ENCODE measurements around the gene OR2G6. TPM values are rescaled to one million over a fixed set of nuclear protein-coding genes. Genes with fewer than 3 reads are reported as not detected.
"Not testable (repeated sequence)": the region's sequence is repeated elsewhere in the genome, so short reads cannot be mapped to it uniquely, and the experiment has no call there.

Gene OR2G6
- 2.2 TPM for total RNA-seq (ENCODE audit: insufficient read depth, low replicate concordance)

GRCh38 chr1:248507773-248508172, at the start of gene OR2G6:
TSS of gene OR2G6 (plus strand) at chr1:248508073. CDS start at chr1:248521647, 13,574 bp downstream.
- DNase-seq (ENCODE audit: low spot score) = not testable (repeated sequence)

DNA sequence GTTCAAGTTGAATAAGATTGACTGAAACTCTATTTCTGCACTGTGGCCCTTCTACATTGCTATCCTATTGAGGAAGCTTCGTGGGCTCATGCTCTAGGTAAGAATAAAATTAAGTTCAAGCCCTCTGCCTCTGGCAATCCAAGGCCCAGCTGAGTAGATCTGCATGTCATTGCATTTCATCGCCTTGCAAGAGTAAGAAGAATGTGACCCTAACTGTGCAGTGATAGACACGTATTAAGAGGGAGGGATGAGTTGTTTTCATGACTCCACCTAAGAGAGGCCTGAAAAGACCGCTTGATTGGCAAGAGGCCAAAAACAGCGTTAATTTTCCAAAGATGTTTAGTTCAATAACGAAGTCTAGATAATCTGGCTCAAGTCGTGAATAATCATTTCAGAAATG, 48.8 kb upstream of the OR2G6 start:
- not testable (repeated sequence) for DNase-seq (ENCODE audit: low spot score)

DNA sequence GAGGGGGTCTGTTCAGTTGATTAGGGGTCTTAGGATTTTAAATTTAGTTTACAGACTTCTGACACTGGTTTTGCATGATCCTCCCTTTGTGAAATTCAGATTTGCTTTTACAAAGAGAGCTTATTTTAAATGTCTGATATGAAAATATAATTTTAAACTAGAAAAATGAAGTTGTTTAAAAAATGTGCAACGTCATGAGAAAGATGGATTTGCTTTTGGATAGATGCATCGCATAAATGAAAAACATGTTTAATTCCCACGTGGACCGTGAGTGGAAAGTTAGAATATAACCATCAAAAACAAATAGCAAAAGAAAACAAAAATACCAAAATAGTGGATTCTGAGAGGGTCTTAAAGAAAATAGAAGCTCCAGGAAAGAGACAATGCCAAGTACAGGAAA, 36.7 kb upstream of the OR2G6 start:
- no peak for DNase-seq (ENCODE audit: low spot score)

DNA sequence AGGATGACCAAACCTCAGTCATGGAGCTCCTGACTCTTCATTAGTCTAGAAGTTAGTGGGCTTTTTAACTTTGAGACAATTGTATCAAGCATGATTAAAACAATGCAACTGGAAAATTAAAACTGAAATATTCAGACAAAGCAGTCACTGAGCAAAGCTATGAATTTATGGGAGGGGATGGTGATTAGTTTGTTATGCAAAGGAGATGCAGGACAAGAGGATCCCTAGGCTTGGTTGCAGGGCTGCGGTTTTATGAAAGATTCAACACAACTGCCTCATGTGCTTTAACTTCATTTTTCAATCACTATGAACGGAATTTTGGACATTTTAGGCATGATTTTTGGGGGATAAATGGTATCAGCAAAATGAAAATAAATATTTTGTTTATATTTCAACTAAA, 35.8 kb upstream of the OR2G6 start:
- DNase-seq (ENCODE audit: low spot score) = not testable (repeated sequence)

DNA sequence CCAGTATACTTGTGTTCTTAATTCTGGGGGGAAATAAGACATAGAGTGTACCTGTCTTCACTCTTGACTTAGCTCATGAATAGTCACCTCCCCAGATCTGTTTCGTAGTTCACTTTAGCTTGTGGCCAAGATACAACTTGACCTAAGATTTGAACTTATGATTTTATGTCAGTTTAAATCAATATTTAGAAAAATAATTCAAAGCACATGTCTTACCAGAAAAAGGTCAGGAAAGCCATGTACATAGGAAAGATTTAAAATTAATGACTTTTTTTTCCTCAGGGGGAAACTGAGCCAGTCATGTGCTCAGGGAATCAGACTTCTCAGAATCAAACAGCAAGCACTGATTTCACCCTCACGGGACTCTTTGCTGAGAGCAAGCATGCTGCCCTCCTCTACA, 34.8 kb upstream of the OR2G6 start, which contains the start of gene OR2T3:
Gene OR2T3 (plus strand): TSS at position 301 of the 400 bp plus-strand sequence. CDS start 0 bp downstream, at position 301.
- not testable (repeated sequence) for DNase-seq (ENCODE audit: low spot score)

DNA sequence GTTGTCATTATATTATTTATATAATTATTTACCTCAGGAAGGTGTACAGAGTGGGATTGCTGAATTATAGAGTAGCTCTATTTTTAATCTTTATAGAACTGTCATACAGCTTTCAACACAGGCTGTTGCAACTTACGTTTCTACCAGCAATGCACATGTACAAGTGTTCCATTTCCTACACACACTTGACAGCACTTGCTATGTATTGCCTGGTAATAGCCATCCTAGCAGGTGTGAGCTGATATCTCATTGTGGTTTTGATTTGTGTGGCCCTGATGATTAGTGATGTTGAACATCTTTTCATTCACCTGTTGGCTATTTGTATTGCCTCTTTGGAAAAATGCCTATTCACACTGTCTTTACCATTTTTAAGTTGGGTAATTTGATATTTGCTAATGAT, 32.2 kb upstream of the OR2G6 start:
- DNase-seq (ENCODE audit: low spot score) = not testable (repeated sequence)

DNA sequence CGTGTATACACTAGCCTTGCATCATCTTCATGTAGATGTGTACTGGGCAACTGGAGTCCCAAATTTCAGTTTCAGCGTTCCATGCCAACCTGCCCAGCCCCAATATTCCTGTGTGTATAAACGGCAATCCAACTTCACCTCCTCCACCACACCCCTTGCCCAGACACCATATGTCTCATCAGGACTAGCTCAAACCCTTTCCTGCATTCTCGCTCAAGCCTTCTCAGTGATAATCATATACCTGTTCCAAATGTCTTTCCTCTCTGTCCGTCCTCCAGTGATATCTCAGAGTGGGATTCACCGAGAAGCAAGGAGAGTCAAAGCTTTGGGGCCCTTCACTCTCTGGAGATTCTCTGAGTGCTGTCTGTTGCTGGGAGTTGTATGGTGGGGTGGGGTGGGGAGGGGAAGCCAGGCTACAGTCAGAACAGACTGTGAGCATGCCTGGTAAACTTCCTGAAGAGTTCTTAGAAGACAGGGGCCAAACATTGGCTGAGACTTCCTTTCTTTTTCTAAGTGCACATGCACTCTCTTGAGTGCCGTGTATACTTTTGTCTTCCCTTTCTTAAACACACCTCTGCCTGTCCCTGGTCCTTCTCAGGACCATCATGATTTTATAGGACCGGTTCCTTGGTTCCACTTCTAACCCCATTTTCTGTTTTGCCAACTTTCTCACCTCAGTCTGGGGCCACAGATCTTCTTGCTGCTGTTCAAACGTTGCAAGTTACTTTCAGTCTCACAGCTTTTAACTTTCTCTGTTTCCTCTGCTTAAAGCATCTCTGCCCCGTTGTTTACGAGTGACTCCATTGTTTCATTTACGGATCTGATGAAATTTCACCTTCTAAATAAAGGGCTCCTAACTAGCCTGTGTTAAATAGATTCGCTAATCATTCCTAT, 25.9 kb upstream of the OR2G6 start:
- DNase-seq (ENCODE audit: low spot score) = not testable (repeated sequence)

DNA sequence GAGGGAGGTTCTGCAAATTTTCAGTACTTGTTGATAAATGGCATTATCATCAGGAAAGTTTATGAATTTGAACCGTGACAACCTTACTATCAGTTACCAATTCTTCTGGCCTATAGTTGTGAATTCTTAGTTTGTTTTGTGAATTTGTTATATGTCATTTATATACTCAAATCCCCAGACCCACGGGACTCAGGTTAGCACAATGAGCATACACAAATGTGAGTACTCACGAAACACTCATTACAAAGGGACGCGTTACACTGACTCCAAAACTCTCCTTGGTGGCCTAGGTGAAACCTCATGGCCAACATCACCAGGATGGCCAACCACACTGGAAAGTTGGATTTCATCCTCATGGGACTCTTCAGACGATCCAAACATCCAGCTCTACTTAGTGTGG, 19.6 kb upstream of the OR2G6 start, which contains the start of gene OR2T5:
Gene OR2T5 (plus strand): TSS at position 301 of the 400 bp plus-strand sequence. CDS start 0 bp downstream, at position 301.
- not testable (repeated sequence) for DNase-seq (ENCODE audit: low spot score)

DNA sequence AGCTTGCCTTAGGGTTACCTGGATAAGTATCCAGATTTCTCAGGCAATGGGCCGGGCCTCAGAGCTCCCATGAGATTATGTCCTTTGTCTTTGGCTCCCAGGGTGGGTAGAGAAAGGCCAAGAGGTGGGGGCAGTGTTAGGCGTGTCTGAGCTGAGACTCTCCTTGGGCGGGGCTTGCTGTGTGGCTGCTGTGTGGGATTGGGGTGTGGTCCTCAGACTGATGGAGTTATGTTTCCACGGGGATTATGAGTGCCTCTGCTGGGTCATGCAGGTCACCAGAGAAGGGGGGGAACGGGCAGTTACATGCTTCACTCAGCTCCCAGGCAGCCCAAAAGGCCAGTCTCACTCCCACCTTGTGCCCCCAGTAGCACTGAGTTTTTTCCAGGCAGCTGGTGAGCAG, 11.2 kb upstream of the OR2G6 start:
- DNase-seq (ENCODE audit: low spot score) = not testable (repeated sequence)

DNA sequence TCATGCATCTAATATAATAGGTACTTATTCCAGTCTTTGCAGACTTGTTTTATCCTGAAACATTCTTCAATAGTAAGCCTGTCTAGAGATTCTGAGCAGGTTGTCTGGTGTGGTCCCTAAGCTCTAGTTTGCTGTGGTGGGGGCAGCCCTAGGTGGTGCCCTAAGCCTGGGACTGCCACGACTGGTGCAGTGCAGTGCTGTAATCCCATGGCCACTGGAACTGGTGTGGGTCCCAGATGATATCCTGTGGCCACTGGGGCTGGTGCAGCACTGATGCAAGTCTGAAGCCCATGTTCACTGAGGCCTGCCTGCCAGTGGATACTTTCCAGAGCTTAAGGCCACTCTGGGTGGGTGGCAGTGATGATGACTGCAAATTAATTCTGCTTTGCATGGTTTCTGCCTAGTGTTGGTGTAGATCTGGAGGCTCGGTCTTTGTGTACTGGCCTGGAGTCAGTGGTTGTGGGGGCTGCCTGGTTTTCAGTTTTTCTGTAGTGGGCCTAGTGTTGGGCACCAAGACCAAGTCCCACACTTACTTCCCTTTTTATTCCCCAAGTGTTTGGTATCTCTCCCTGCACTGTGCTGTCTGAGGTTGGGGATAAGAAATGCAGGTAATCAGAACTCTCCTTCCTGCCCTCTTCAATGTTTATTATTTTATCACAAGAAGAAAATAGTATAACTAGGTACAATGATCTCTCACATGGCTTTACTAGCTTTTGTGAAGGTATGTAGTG, 7.4 kb upstream of the OR2G6 start:
- not testable (repeated sequence) for DNase-seq (ENCODE audit: low spot score)

- DNase-seq (ENCODE audit: low spot score) = not testable (repeated sequence)
Measured at GRCh38 chr1:248510217-248510616, 2.3 kb downstream of the OR2G6 start.

DNA sequence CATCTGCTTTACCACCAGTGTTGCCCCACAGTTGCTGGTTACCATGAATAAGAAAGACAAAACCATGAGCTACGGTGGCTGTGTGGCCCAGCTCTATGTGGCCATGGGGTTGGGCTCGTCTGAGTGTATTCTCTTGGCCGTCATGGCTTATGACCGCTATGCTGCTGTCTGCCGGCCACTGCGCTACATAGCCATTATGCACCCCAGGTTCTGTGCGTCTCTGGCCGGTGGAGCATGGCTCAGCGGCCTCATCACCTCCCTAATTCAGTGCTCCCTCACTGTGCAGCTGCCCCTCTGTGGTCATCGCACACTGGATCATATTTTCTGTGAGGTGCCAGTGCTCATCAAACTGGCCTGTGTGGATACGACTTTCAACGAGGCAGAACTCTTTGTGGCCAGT, 14.0 kb downstream of the OR2G6 start:
- no peak for DNase-seq (ENCODE audit: low spot score)

DNA sequence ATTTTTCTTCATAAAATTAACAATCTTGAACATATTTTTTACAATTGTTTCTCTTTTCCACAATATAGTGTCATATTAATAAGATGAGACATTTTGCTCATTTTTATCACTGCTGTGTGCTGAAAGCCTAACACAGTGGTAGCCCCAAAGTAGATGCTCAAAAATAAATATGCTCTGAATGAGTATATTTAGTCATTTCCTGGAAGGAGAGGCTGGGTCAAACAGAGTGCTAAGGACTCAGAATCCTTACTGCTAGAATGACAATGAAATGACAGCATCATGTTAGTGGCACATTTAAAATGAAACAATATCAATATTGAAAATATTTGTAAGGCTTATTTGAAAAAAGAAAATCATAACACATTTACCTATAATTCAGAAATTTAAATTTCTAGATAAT, 29.6 kb downstream of the OR2G6 start:
- not testable (repeated sequence) for DNase-seq (ENCODE audit: low spot score)

- not testable (repeated sequence) for DNase-seq (ENCODE audit: low spot score)
Measured at GRCh38 chr1:248547383-248547782, 39.5 kb downstream of the OR2G6 start.

DNA sequence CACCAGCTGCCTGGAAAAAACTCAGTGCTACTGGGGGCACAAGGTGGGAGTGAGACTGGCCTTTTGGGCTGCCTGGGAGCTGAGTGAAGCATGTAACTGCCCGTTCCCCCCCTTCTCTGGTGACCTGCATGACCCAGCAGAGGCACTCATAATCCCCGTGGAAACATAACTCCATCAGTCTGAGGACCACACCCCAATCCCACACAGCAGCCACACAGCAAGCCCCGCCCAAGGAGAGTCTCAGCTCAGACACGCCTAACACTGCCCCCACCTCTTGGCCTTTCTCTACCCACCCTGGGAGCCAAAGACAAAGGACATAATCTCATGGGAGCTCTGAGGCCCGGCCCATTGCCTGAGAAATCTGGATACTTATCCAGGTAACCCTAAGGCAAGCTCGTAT, 43.2 kb downstream of the OR2G6 start:
- DNase-seq (ENCODE audit: low spot score) = not testable (repeated sequence)

DNA sequence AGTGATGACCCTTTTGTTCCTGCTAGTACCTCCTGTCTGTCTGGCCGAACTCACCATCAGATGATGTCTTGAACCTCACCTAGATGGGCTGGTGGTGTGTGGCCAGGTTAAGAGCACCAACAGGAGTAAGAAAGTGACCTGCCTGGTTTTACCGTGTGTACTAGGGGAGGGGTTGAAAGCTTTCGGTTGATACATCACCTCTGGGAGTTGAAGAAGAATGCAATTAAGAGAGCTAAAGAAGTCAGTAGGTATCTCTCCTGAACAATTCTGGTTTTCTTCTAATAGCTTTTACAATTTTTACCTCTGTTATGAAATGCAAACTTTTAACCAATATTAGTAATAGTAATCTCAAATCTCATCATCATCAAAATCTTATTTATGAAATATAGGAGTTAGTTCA, 54.8 kb downstream of the OR2G6 start, which contains the start of gene OR2T29:
Gene OR2T29 (minus strand): TSS at position 101 of the 400 bp plus-strand sequence. CDS start 3,281 bp downstream, outside the sequence.
- DNase-seq (ENCODE audit: low spot score) = not testable (repeated sequence)

- not testable (repeated sequence) for DNase-seq (ENCODE audit: low spot score)
Measured at GRCh38 chr1:248565530-248566373, 57.9 kb downstream of the OR2G6 start.

DNA sequence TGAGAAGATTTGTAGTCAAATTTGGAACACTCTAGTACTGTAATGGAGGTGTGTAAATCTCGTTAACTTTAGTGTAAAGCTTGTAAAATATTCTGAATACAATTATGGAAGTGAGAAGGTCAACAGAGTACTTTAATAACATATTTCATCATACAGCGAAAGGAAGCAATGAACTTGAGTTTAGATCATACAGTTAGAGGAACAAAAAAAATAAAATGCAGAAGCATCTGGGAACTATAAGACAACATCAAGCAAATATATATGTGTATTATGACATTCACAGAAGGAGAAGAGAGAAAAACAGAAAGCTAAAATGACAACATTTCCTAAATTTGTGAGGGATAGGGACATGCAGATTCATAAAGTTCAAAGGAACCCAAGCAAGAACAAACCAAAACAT, 61.2 kb downstream of the OR2G6 start:
- DNase-seq (ENCODE audit: low spot score) = not testable (repeated sequence)

DNA sequence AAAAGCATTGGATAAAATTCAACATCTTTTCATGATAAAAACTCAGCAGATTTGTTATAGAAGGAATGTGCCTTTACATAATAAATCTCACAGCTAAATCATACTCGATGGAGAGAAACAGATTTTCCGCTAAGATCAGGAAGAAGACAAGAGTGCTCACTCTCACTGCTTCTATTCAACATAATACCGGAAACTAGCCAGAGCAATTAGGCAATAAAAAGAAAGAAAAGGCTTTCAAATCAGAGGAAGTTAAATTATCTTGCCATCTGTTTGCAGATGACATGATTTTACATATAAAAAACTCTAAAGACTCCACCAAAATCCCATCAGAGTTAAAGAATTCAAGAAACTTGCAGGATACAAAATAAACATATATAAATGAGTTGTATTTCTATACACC, 62.9 kb downstream of the OR2G6 start:
- not testable (repeated sequence) for DNase-seq (ENCODE audit: low spot score)

- not testable (repeated sequence) for DNase-seq (ENCODE audit: low spot score)
Measured at GRCh38 chr1:248572049-248572448, 64.2 kb downstream of the OR2G6 start.

DNA sequence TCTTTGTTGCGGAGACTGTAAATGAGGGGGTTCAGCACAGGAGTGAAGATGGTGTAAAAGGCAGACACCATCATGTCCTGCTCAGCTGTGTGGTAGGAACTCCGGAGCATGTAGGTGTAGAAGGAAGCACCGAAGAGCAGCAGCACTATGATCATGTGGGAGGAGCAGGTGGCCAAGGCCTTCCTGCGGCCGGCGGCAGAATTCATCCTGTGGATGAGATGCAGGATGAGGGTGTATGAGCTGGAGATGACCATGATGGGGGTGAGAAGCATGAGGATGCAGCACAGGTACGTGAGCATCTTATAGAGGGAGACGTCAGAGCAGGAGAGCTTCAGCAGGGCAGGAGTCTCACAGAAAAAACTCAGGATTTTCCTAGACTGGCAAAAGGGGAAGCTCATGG, 66.0 kb downstream of the OR2G6 start:
- not testable (repeated sequence) for DNase-seq (ENCODE audit: low spot score)
